NCI-H2081 (cell line): ENCODE measurements around the gene FLNA.
A peak's percentile ranks its signal among the peaks of the same experiment; 100 is the strongest.

Experiments
- DNase-seq, 2 experiments: peaks; one replicate each; lab custom pipeline; 2025; lab: John Stamatoyannopoulos, UW

Gene FLNA

GRCh38 chrX:154375156-154375504 is 696 bp upstream of the FLNA start:
- DNase-seq, result no peak

GRCh38 chrX:154373340-154374306 is 811 bp downstream of the FLNA start:
- peak; percentile 42 to 74 for DNase-seq

GRCh38 chrX:154372612-154373022 is 1.8 kb downstream of the FLNA start:
- DNase-seq, result no peak

- DNase-seq, result no peak
Observed at GRCh38 chrX:154371789-154372300, 2.6 kb downstream of the FLNA start.

GRCh38 chrX:154371017-154371788 is 3.2 kb downstream of the FLNA start:
- peak; percentile 72 to 77 for DNase-seq

- no peak for DNase-seq
Observed at GRCh38 chrX:154370300-154371016, 4.0 kb downstream of the FLNA start.

GRCh38 chrX:154369449-154370299 is 4.8 kb downstream of the FLNA start:
- DNase-seq, result peak; percentile 32 to 65

- DNase-seq, result peak in 1 of 2 experiments; percentile 35
Observed at GRCh38 chrX:154368630-154369448, 5.6 kb downstream of the FLNA start.

- no peak for DNase-seq
Observed at GRCh38 chrX:154367474-154368308, 6.7 kb downstream of the FLNA start.

- DNase-seq, result no peak
Observed at GRCh38 chrX:154366666-154367055, 7.8 kb downstream of the FLNA start.

GRCh38 chrX:154365997-154366665 is 8.3 kb downstream of the FLNA start:
- no peak for DNase-seq

GRCh38 chrX:154365052-154365600 is 9.3 kb downstream of the FLNA start:
- DNase-seq, result no peak

- no peak for DNase-seq
Observed at GRCh38 chrX:154363706-154364439, 10.6 kb downstream of the FLNA start.

- no peak for DNase-seq
Observed at GRCh38 chrX:154362085-154362742, 12.2 kb downstream of the FLNA start.

- DNase-seq, result no peak
Observed at GRCh38 chrX:154360155-154360713, 14.2 kb downstream of the FLNA start.

GRCh38 chrX:154359362-154360154 is 14.9 kb downstream of the FLNA start:
- no peak for DNase-seq
